ENCODE data around the gene PDSS2.

GRCh38 chr6:107361753-107362604 lies 97.4 kb downstream of the PDSS2 start:
- TF ChIP-seq CTCF (IDR thresholded peaks at IDR 0.05; ENCODE audit: low read depth, low read length, missing input control) (no peak), GABPA (IDR thresholded peaks at IDR 0.05 in 1 of 2, conservative IDR thresholded peaks at IDR 0.05 in 1 of 2) (no peak), MAX (IDR thresholded peaks at IDR 0.05) (no peak)
